Stimulated activated CD4-positive, alpha-beta T cell treated with anti-CD3 and anti-CD28 coated beads, Interleukin-1b, Interleukin-23, amount 100 ng/mL, for 1 hour (primary cell): ENCODE data around the gene WDR4.
"Not testable (repeated sequence)": the region's sequence is repeated elsewhere in the genome, so short reads cannot be mapped to it uniquely, and the experiment has no call there.

Experiments used
- DNase-seq, 2 donors: peaks; one replicate each; pipeline ENCODE4 v3.0.0-alpha.2; 2020; ENCODE audit warnings: low read depth in 2 of 2

Gene WDR4

DNA sequence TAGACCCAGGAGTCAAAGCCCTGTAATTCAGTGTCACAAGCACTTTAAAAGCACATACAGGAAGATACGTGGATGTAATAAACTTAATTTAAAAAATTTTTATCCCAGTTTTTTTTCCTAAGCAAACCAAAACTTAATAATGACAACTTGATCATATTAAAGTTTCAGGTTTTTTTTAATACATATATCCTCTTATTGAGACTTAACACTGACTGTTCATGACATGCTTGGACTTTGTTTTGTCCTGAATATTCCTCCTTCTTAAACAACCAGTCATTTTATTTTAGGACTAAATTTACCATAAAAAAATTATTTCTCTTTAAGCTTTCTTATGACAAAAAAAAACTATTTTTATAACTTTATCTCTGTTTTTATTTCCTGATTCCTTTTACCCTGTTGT is 64.1 kb downstream of the WDR4 start:
- DNase-seq: no peak

DNA sequence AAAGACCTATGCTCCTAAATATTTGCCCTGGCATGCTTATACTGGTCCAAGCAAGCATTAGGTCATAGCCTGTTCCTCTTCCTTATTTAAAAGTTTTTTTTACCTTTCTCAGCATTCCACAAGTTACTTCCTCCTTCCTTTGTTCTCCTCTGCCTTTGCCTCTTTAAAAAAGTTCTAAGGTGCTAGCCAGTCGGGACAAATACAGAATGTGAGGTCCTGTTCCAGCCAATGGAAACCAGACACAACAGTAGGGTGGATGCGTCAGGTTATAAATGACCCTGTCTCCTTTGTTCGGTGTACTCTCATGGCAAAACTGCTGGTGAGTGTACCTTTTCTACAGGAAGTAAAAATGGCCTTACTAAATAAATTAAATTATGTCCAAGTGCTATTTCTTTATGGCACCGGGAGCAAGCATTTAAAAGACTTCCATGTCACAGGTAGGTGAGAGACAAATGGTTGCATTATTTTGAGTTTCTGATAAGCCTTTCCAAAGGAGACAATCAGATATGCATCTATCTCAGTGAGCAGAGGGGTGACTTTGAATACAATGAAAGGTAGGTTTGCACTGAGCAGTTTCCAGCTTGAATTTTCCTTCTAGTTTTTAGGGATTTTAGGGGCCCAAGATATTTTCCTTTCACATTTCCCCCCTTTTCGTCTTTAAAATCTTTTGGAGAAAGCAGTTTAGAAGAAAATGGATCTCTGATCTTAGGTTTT is 66.7 kb downstream of the WDR4 start:
- DNase-seq: not testable (repeated sequence)

GRCh38 chr21:42811960-42812359 is 67.4 kb downstream of the WDR4 start:
- DNase-seq: no peak

- DNase-seq: no peak
Measured at GRCh38 chr21:42809577-42810475, 69.5 kb downstream of the WDR4 start.

GRCh38 chr21:42809171-42809570 is 70.2 kb downstream of the WDR4 start:
- DNase-seq: no peak

DNA sequence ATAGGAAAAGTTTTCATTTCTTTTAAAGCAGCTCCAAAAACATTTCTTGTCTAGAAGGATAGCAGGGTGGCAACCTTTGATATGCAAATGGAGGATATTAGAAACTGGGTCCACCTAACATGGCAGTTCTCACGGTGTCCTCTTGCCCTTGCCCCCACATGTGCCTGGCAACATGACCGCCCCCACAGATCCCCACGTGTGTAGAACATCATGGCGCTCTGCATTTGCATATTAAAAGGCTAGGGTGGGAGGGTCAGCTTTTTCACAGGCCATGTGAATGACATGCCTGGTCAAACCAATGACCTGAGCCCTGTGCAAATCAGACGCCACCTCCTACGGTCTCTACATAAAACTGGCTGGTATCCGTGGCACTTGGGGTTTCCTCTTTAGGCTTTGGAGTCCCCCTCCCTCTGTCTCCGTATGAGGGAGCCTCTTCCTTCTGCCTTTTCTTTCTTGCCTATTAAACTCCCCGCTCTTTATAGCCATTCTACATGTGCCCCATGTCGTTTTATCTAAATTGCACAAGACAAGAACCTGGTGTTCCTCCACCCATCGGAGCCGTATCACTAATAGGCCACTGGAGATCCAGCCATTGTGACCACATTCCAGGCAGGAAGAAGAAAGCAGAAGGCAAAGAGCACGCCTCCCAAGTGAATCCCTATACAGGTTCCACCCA is 71.3 kb downstream of the WDR4 start:
- DNase-seq: no peak

DNA sequence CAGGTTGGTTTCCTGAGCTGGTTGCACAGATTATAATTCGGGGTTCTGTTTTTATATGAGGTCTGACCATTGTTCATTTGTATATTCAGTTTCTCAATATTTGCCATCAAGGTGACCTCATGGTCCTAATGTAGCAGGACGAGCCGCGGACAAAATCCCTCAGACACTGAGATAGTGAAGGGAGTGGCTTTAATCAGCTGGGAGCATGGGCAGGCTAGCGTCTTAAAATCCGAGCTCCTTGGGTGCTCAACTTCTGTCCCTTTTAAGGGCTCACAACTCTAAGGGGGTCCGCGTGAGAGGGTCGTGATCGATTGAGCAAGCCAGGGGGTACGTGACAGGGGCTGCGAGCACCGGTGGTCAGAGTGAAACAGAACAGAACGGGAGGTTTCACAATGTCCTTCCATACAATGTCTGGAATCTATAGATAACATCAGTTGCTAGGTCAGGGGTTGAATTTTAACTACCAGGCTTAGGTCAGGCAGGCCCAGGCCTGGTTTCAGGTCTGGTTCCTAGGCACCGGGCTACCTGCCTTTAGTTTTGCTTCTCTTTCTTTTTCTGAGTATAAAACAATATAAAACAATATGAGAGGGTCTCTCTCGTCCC is 71.9 kb downstream of the WDR4 start:
- DNase-seq: not testable (repeated sequence)

DNA sequence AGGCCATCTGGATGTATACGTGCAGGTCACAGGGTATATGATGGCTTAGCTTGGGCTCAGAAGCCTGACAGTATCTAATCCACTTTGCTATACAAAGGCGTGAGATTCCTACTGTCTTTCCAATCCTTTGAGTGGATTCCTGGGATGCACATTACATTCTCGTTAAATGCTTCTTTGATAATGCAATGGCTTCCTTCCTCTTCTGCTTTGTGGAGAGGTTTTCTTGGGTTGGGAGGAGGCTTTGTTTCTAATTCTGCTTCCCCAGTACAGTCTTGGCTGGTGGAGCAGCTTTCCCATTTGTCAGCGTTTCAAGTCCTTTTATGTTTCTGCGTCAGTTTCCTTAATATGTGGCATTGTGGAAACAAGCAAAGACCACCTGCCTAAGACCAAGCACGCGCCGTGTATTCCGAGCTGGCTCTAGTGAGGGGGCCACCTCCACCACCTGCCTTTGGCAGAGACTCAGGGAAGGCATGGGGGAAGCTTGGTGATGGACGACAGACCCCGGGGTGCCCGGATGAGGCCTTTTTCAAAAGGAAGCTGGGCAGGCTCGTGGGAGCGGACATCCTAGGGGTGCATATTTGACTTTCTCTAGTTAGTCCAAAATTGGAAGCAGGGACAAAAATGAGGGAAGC is 72.7 kb downstream of the WDR4 start:
- DNase-seq: no peak

DNA sequence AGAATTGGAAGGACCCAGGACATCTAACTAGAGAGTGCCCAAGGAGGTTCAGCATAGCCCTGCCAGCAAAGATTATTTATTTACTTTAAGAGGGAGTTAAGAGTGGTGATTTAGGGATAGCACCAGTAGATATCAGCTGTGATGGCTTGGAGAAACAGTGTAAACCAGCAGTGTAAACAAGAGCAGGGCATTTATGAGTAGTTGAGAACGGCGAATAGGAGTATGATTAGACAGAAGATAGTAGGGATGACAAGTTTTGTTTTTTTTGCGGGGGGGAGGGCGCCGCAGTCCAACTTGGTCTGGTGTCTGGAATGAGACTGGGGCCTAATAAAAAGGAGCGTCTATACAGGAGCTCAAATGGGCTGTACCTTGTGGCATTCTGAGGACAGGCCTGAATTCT is 77.7 kb downstream of the WDR4 start:
- not testable (repeated sequence) for DNase-seq

DNA sequence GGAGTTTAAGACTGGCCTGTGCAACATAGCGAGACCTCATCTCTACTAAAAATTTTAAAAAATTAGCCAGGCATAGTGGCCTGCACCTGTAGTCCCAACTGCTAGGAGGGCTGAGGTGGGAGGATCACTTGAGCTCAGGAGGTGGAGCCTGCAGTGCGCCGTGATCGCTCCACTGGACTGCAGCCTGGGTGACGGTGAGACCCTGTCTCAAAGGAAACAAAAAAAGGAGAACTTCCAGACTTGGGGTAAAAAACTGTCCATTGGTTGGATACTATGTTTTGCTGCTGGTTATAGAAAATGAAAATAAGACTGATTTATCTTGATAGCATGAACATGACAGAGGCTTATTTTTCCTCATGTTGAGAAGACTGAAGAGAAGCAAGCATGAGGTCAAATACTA is 79.4 kb downstream of the WDR4 start:
- no peak for DNase-seq

DNA sequence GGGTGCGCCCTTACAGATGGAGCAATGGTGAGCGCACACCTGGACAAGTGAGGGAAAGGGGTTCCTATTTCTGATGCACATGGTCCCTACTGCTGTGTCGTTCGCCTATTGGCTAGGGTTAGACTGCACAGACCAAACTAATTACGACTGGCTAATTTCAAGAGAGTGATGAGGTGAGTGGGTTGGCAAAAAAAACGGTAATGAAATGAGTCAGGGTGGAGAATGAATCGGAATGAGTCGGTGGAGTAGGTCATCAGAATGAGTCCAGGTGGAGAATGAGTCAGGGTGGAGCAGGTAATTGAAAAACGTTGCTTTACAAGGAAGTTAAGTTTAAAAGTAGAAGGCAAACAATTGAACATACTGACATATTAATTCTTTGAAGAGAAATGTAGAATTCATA is 79.8 kb downstream of the WDR4 start:
- DNase-seq: no peak
